ENCODE results near the gene AGAP1.

DNA sequence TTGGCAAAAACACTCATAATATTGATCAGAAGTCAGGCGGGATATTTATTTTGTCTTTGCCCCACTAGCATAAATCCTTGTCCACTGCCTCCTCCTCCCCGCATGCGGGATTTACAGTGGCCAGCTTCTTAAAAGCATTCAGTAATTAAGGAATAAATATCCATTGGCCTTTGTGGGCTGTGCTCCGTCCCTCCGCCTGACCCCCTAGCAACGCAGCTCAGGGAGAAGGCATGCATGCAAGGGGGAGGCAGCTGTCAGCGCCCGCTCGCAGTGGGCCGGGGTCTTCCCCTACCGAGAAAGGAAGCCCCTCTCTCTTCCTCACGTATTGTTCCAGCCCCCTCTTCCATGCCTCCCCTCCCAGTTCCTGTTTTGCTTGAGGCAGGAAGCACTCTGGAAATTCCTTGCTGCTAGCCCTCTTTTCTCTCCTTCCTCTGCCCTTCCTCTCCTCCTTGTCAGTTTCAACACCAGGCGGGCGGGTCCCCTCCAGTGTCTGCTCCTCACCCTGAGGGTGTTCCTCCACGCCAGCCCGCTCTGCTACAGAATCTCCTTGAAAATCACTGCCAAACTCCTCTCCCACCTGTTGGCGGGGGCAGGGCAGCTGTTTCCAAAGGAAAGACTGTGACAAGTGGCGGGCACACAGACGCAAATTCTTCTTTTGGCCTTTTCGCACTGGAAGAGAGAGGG lies 614.2 kb downstream of the AGAP1 start:
- TF ChIP-seq POLR2AphosphoS5 (IDR thresholded peaks at IDR 0.05; ENCODE audit: low read depth, low read length) (no peak), POLR2A (IDR thresholded peaks at IDR 0.05; ENCODE audit: low read depth, low read length) (no peak)

All from GM12892 (cell line).